Liver (tissue), 9 donors: ENCODE data around the gene SLC44A1. TPM values are rescaled to one million over a fixed set of nuclear protein-coding genes. Genes with fewer than 3 reads are reported as not detected.
A peak's percentile ranks its signal among the peaks of the same experiment; 100 is the strongest.

ENCODE experiments used
- DNase-seq: peaks from one replicate; pipeline ENCODE4 v3.0.0-alpha.2; 2017; ENCODE audit warnings: low spot score
- H3K27ac ChIP-seq, 2 donors: one replicate each; pipeline ENCODE4 v1.7.0; 2013; ENCODE audit warnings: inconsistent platforms in 2 of 2, low read length in 2 of 2, control low read depth in 1 of 2, low read depth in 1 of 2, mild to moderate bottlenecking in 1 of 2
- H3K27me3 ChIP-seq, 4 donors: one replicate each; pipeline versions ENCODE4 v1.6.1 to v1.7.0; 2013; ENCODE audit warnings: low read length in 3 of 4, inconsistent platforms in 1 of 4, mild to moderate bottlenecking in 1 of 4, moderate library complexity in 1 of 4; ENCODE audit not compliant: control insufficient read depth in 4 of 4, insufficient read depth in 4 of 4
- H3K36me3 ChIP-seq, 4 donors: one replicate each; pipeline versions ENCODE4 v1.6.1 to v1.7.0; 2013; ENCODE audit warnings: low read length in 3 of 4, mild to moderate bottlenecking in 3 of 4, low read depth in 1 of 4, moderate library complexity in 1 of 4; ENCODE audit not compliant: control insufficient read depth in 4 of 4, insufficient read depth in 3 of 4
- H3K4me1 ChIP-seq, 4 donors: one replicate each; pipeline versions ENCODE4 v1.6.1 to v1.7.0; 2013; ENCODE audit warnings: low read length in 3 of 4, mild to moderate bottlenecking in 3 of 4, moderate library complexity in 1 of 4; ENCODE audit not compliant: control insufficient read depth in 4 of 4, insufficient read depth in 4 of 4
- H3K4me3 ChIP-seq, 3 donors: one replicate each; pipeline versions ENCODE4 v1.6.1 to v1.7.0; 2013; ENCODE audit warnings: low read length in 3 of 3, control low read depth in 1 of 3, low read depth in 1 of 3, mild to moderate bottlenecking in 1 of 3
- H3K9ac ChIP-seq, 2 donors: one replicate each; pipeline ENCODE4 v1.7.0; 2013; ENCODE audit warnings: low read length in 2 of 2, mild to moderate bottlenecking in 2 of 2, moderate library complexity in 2 of 2, control low read depth in 1 of 2, low read depth in 1 of 2
- H3K9me3 ChIP-seq, 4 donors: one replicate each; pipeline versions ENCODE4 v1.6.1 to v1.7.0; 2013; ENCODE audit warnings: low read length in 3 of 4; ENCODE audit not compliant: control insufficient read depth in 4 of 4
- EGR1 ChIP-seq, 2 donors: IDR thresholded peaks; 2 replicates each; pipeline ENCODE4 v1.6.1; 2016 to 2018; ENCODE audit warnings: antibody characterized with exemption in 2 of 2, low read depth in 2 of 2
- FOXA1 ChIP-seq: IDR thresholded peaks from 2 replicates; pipeline ENCODE4 v1.6.1; 2016; ENCODE audit warnings: antibody characterized with exemption
- FOXA2 ChIP-seq: IDR thresholded peaks from 2 replicates; pipeline ENCODE4 v1.6.1; 2016; ENCODE audit warnings: antibody characterized with exemption
- GABPA ChIP-seq, 2 donors: IDR thresholded peaks in 1 of 2; conservative IDR thresholded peaks in 1 of 2; 2 replicates each; pipeline ENCODE4 v1.6.1; 2016; ENCODE audit warnings: antibody characterized with exemption in 2 of 2, mild to moderate bottlenecking in 1 of 2, moderate library complexity in 1 of 2
- HNF4A ChIP-seq, 2 donors: conservative IDR thresholded peaks; 2 replicates each; pipeline ENCODE4 v1.6.1; 2016; ENCODE audit warnings: antibody characterized with exemption in 2 of 2, mild to moderate bottlenecking in 2 of 2
- HNF4G ChIP-seq: IDR thresholded peaks from 2 replicates; pipeline ENCODE4 v1.6.1; 2016; ENCODE audit warnings: antibody characterized with exemption
- JUND ChIP-seq, 2 donors: IDR thresholded peaks; 2 replicates each; pipeline ENCODE4 v1.6.1; 2016; ENCODE audit warnings: antibody characterized with exemption in 2 of 2
- MAX ChIP-seq: IDR thresholded peaks from 2 replicates; pipeline ENCODE4 v1.6.1; 2016; ENCODE audit warnings: antibody characterized with exemption
- NR2F2 ChIP-seq: IDR thresholded peaks from 2 replicates; pipeline ENCODE4 v1.6.1; 2016; ENCODE audit warnings: antibody characterized with exemption
- RAD21 ChIP-seq, 2 donors: IDR thresholded peaks; 2 replicates each; pipeline ENCODE4 v1.6.1; 2016; ENCODE audit warnings: antibody characterized with exemption in 2 of 2, mild to moderate bottlenecking in 2 of 2
- RXRA ChIP-seq, 2 donors: IDR thresholded peaks; 2 replicates each; pipeline ENCODE4 v1.6.1; 2017 to 2018; ENCODE audit warnings: antibody characterized with exemption in 2 of 2, mild to moderate bottlenecking in 1 of 2
- SP1 ChIP-seq: IDR thresholded peaks from 2 replicates; pipeline ENCODE4 v1.6.1; 2018; ENCODE audit warnings: antibody characterized with exemption, mild to moderate bottlenecking
- TAF1 ChIP-seq: conservative IDR thresholded peaks from 2 replicates; pipeline ENCODE4 v1.6.1; 2016; ENCODE audit warnings: antibody characterized with exemption, mild to moderate bottlenecking
- YY1 ChIP-seq: IDR thresholded peaks from 2 replicates; pipeline ENCODE4 v1.6.1; 2016; ENCODE audit warnings: antibody characterized with exemption, mild to moderate bottlenecking
- WGBS: extraction: QIAGEN DNeasy Blood & Tissue Kit; methylation state at CpG from one replicate; pipeline ENCODE4 v1.1.7; 2013; 5-methylcytosine and 5-hydroxymethylcytosine counted together
- polyA plus RNA-seq, 2 donors: library from polyadenylated mRNA; stranded (reverse) in 1 of 2; unstranded in 1 of 2; fragments of 200-250 nt in 1 of 2; fragments of >200 nt in 1 of 2; fragmentation: Nextera tagmentation in 1 of 2; extraction: Ambion mirVana in 1 of 2; gene quantifications; one replicate each; pipeline versions ENCODE4 v1.2.1 to v1.2.3, GENCODE V29; 2013 to 2015
- total RNA-seq, 2 donors: library from RNA; depleted of rRNA; stranded (reverse); fragments of >200 nt; gene quantifications; one replicate each; pipeline ENCODE4 v1.2.3, GENCODE V29; 2014
- TF ChIP-seq, protein P1 (sequence below): IDR thresholded peaks from 2 replicates; pipeline ENCODE4 v1.6.1; 2016; ENCODE audit warnings: antibody characterized with exemption
- TF ChIP-seq, protein P2 (sequence below): fragments of 150-350 bp; IDR thresholded peaks from 2 replicates; pipeline ENCODE4 v1.5.1; 2017; ENCODE audit warnings: improper control_type of control experiment, low read depth, low read length; ENCODE audit not compliant: missing input control
- TF ChIP-seq, protein P3 (sequence below): IDR thresholded peaks from 2 replicates; pipeline ENCODE4 v1.6.1; 2016; ENCODE audit warnings: antibody characterized with exemption
- donor health status: healthy.
- donor health status: healthy.
- donor health status: healthy.
- donor health status: healthy.
- donor health status: healthy.

SLC44A1 gene
- total and polyA plus RNA-seq, 4 donors, result 18.1 to 73.1 (median 53.1) TPM

- TF ChIP-seq, protein P1, sequence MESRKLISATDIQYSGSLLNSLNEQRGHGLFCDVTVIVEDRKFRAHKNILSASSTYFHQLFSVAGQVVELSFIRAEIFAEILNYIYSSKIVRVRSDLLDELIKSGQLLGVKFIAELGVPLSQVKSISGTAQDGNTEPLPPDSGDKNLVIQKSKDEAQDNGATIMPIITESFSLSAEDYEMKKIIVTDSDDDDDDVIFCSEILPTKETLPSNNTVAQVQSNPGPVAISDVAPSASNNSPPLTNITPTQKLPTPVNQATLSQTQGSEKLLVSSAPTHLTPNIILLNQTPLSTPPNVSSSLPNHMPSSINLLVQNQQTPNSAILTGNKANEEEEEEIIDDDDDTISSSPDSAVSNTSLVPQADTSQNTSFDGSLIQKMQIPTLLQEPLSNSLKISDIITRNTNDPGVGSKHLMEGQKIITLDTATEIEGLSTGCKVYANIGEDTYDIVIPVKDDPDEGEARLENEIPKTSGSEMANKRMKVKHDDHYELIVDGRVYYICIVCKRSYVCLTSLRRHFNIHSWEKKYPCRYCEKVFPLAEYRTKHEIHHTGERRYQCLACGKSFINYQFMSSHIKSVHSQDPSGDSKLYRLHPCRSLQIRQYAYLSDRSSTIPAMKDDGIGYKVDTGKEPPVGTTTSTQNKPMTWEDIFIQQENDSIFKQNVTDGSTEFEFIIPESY, result no peak
- peak; percentile 28 for TF ChIP-seq HNF4G
- TF ChIP-seq, protein P2, sequence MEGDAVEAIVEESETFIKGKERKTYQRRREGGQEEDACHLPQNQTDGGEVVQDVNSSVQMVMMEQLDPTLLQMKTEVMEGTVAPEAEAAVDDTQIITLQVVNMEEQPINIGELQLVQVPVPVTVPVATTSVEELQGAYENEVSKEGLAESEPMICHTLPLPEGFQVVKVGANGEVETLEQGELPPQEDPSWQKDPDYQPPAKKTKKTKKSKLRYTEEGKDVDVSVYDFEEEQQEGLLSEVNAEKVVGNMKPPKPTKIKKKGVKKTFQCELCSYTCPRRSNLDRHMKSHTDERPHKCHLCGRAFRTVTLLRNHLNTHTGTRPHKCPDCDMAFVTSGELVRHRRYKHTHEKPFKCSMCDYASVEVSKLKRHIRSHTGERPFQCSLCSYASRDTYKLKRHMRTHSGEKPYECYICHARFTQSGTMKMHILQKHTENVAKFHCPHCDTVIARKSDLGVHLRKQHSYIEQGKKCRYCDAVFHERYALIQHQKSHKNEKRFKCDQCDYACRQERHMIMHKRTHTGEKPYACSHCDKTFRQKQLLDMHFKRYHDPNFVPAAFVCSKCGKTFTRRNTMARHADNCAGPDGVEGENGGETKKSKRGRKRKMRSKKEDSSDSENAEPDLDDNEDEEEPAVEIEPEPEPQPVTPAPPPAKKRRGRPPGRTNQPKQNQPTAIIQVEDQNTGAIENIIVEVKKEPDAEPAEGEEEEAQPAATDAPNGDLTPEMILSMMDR, result no peak
- TF ChIP-seq RXRA (IDR thresholded peaks at IDR 0.05), result peak; percentile 57 to 82
- TF ChIP-seq EGR1 (IDR thresholded peaks at IDR 0.05; ENCODE audit: low read depth in 2 of 2), result no peak
- TF ChIP-seq, protein P3, sequence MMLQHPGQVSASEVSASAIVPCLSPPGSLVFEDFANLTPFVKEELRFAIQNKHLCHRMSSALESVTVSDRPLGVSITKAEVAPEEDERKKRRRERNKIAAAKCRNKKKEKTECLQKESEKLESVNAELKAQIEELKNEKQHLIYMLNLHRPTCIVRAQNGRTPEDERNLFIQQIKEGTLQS, result no peak
- peak; percentile 29 to 44 for TF ChIP-seq RAD21 (IDR thresholded peaks at IDR 0.05)
Observed at GRCh38 chr9:105238302-105238701, 6.1 kb upstream of the SLC44A1 start (continued).

- Histone ChIP-seq H3K36me3 (no peaks in the 10 kb centered on the region), H3K9me3 (no peaks in the 10 kb centered on the region), H3K4me1 (peaks cover 2 to 12% (median 4%) of the 10 kb centered on the region in 4 donors), H3K9ac (no peak overlapping the region), H3K4me3 (no peak overlapping the region), H3K27me3 (no peaks in the 10 kb centered on the region), H3K27ac (no peak overlapping the region)
- 76% methylated on average over 4 of the region's 4 CpGs for WGBS
- no peak for DNase-seq
- TF ChIP-seq YY1 (no peak), JUND (IDR thresholded peaks at IDR 0.05) (no peak), MAX (no peak), RXRA (IDR thresholded peaks at IDR 0.05) (no peak), FOXA2 (no peak), EGR1 (IDR thresholded peaks at IDR 0.05; ENCODE audit: low read depth in 2 of 2) (no peak), FOXA1 (no peak)
- TF ChIP-seq, protein P1, result no peak
- TF ChIP-seq, protein P3, result no peak
Observed at GRCh38 chr9:105241356-105242043, 3.0 kb upstream of the SLC44A1 start.

- no peaks in the 10 kb centered on the region for H3K36me3 ChIP-seq
- H3K27ac ChIP-seq, result no peak overlapping the region
- H3K4me3 ChIP-seq, result no peak overlapping the region
- no peak overlapping the region for H3K9ac ChIP-seq
- DNase-seq, result no peak
- 74% methylated on average over 2 of the region's 2 CpGs for WGBS
- peaks cover 2 to 15% (median 9%) of the 10 kb centered on the region in 4 donors for H3K4me1 ChIP-seq
- no peaks in the 10 kb centered on the region for H3K27me3 ChIP-seq
- H3K9me3 ChIP-seq, result no peaks in the 10 kb centered on the region
- no peak for TF ChIP-seq MAX
- no peak for TF ChIP-seq SP1
- no peak for TF ChIP-seq TAF1
- TF ChIP-seq RAD21 (IDR thresholded peaks at IDR 0.05), result no peak
- TF ChIP-seq YY1, result no peak
- no peak for TF ChIP-seq FOXA2
- TF ChIP-seq, protein P1, result no peak
- no peak for TF ChIP-seq HNF4G
- no peak for TF ChIP-seq HNF4A (conservative IDR thresholded peaks at IDR 0.05)
- no peak for TF ChIP-seq JUND (IDR thresholded peaks at IDR 0.05)
- TF ChIP-seq GABPA (IDR thresholded peaks at IDR 0.05 in 1 of 2, conservative IDR thresholded peaks at IDR 0.05 in 1 of 2), result no peak
- TF ChIP-seq FOXA1, result no peak
- TF ChIP-seq, protein P3, result no peak
- no peak for TF ChIP-seq NR2F2
- no peak for TF ChIP-seq EGR1 (IDR thresholded peaks at IDR 0.05; ENCODE audit: low read depth in 2 of 2)
- TF ChIP-seq RXRA (IDR thresholded peaks at IDR 0.05), result no peak
Observed at GRCh38 chr9:105242062-105242461, 2.4 kb upstream of the SLC44A1 start.
